HuH-7 (cell line): ENCODE measurements around the gene ACO2.

Source experiments
- DNase-seq: peaks from one replicate; pipeline ENCODE4 v3.0.0; 2011; ENCODE audit warnings: low spot score

The ACO2 gene

DNA sequence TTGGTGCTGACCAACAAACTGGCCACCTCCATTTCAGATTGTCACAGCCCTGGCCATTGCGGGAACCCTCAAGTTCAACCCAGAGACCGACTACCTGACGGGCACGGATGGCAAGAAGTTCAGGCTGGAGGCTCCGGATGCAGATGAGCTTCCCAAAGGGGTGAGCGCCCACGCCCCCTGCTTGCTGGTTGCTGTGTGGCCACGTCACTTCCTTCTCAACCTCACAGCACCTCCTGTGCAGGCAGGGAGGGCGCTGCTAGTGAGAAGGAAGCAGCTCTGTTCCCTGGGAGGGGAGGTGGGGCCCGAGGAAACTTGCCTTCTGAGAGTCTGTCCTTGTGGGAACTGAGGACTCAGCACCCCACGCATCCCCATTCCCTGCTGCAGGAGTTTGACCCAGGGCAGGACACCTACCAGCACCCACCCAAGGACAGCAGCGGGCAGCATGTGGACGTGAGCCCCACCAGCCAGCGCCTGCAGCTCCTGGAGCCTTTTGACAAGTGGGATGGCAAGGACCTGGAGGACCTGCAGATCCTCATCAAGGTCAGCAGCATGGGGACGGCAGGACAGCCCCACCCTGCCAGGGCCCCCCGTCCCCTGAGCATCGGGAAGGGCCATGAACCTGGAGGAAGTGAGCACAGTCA, 56.0 kb downstream of the ACO2 start:
- no peak for DNase-seq

DNA sequence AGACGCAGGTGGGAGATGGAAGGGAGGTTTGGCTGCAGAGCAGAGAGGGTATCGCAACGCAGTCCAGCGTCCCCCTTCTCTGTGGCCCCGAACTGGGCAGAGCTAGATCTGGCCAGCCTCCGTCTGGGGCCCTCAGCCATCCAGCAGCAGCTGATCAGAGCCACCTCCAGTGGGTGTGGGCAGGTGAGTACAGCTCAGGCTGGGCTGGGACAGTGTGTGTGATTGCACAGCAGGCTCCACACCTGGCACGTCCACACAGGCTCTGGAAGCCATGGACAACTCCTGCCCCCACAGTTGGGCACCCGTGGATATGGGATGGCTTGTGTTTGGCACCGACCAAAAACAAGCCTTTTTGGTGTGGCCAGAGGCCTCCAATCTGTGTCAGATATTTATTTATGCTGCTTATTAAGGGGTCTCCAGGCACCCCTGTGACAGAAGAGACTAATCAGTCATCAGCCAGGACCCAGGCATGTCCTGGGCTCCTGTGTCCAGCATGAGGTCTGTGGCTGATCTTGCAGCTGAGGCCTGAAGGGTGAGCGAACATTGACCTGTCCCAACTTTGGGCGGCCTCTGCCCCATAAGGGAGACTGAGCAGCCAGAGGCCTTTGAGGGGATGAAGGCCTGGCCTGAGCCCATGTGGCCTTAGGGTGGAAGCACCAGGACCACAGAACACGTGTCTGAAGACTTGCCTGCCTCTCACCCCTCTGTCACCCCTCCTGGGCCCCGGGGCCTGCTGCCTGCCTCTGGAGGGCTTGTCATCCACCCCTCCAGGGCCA, 56.7 kb downstream of the ACO2 start:
- no peak for DNase-seq

DNA sequence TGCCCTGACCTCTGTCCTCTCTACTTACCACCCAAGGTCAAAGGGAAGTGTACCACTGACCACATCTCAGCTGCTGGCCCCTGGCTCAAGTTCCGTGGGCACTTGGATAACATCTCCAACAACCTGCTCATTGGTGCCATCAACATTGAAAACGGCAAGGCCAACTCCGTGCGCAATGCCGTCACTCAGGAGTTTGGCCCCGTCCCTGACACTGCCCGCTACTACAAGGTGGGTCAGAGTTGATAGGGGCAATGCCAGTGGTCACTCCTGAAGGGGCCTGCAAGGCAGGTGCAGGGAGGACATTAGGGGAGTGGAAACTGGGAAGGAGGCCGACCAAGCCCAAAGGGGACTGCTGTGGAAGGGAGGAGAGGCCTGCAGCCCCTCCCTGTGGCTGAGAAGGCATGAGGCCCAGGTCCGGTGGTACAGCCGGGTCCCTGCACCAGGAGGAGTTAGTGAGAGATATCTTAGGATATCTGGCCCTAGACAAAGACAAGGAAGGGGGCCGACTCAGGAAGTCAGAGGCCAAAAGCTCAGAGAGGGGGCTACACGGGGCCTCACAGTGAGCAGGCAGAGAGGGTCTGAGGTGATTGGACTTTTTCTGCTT, 57.4 kb downstream of the ACO2 start:
- DNase-seq, result no peak

DNA sequence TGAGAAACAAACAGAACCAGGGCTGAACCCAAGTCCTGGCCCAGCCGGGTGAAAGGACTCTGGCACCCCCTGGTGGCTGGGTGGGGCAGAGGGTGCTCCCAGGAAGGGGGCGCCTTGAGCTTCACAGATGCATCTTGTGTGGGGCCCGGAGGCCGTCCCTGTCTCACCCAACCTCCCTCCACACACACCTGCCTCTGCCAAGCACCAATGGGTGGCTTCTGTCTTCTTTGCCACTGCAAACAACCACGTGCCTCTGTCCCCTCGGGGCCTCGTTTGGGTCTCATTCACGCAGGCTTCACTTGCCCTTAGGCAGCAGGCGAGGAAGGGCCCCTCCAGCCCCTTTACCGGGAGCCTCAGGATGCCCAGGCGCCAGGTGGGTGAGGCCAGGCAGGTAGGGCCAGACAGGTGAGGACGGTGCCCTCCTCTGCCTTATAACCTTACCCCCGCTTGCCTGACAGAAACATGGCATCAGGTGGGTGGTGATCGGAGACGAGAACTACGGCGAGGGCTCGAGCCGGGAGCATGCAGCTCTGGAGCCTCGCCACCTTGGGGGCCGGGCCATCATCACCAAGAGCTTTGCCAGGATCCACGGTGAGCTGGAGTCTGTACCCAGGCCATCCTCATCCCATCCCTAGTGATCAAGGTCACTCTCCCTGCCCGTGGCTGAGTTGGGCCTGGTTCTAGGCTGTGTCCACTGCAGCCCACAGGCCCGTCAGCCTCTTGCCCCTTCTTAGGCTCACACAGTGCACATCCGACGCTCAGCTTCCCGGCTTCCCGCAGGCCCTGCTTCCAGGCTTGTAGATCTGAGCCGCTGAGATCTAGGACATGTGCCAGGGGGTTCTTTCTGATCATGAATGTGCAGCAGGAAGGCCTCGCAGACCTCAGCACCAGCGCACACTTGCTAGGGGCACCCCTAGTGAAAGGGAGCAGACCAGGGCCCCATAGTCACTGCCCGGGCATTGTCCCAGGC, 58.2 kb downstream of the ACO2 start:
- DNase-seq, result peak; percentile 78

DNA sequence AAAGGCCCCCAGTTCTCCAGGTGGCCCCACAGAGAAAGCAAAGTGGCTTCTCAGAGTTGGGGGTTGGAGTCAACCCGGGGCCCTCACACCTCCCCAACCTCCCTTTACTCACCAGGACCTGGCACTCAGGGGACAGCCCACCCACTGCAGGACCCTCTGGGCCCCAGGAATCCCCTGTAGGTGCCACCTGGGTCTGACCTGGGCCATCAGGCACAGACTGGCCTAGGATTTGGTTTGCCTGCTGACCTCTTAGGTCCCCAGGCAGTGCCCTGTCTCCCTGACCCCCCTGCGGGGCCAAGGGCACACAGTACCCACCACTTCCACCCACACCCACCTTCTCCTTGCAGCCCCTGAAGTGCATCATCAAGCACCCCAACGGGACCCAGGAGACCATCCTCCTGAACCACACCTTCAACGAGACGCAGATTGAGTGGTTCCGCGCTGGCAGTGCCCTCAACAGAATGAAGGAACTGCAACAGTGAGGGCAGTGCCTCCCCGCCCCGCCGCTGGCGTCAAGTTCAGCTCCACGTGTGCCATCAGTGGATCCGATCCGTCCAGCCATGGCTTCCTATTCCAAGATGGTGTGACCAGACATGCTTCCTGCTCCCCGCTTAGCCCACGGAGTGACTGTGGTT, 59.3 kb downstream of the ACO2 start:
- DNase-seq, result no peak

DNA sequence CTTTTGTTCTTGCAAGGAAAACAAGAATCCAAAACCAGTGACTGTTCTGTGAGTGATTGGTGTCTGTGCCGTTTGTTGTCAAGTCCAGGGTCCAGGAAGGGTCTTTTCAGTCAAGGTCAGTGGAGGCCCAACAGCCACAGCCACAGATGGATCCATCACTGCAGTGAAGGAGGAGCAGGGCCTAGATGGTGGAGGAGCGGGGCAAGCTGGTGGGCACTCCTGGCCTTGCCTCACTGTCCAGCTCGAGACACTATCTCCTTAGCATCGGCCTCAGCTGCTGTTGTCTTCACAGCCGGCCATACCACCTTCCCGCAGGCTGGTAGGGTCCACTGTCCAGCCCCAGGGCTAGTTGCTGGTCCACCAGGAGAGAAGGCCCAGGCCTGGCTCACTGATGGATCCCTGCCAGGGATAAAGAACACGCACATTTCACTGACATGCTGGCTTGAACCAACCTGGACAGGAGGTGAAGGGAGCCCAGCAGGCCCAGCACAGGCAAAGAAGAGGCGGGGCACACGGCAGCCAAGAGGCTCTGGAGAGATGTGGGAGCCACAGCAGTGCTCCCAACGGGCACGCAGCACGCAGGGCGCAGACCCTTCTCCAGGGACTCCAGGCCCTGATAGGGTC, 60.1 kb downstream of the ACO2 start:
- DNase-seq, result no peak

DNA sequence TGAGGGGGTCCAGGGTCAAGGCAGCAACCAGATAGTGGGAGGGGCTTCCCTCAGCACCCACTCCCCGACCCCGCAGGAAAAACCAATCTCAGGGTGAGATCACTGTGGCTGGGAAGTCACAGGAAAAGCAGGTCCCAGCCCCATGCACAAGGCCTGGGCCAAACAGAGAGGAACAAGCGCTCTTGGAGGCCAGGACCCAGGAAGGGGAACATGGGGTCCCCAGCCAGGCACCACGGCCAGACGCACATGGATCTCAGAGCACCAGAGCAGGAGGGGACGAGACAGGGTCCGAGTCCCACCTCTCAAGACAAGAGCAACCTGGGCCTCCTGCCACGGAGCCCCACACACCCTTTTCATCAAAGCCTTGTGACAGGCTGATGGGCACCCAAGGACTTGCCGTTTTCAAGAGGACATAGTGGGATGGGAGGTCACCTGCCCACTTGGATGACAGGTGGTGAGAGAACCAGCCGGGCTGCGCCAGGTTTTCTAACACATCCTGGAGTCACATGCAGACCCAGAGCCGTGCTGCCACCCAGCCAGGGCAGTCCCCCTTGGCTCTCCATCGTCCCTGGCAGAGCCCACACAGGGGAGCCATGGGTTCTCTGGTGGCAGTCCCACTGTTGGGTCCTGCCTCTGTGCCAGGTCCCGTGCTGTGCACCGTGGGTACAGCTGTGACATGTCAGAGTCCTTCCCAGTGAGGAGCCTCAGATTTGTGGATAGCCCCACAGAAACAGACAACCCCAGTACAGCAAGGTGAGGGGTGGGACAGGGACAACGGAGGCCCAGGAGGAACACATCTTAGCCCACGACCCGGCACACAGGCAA, 62.2 kb downstream of the ACO2 start:
- no peak for DNase-seq

DNA sequence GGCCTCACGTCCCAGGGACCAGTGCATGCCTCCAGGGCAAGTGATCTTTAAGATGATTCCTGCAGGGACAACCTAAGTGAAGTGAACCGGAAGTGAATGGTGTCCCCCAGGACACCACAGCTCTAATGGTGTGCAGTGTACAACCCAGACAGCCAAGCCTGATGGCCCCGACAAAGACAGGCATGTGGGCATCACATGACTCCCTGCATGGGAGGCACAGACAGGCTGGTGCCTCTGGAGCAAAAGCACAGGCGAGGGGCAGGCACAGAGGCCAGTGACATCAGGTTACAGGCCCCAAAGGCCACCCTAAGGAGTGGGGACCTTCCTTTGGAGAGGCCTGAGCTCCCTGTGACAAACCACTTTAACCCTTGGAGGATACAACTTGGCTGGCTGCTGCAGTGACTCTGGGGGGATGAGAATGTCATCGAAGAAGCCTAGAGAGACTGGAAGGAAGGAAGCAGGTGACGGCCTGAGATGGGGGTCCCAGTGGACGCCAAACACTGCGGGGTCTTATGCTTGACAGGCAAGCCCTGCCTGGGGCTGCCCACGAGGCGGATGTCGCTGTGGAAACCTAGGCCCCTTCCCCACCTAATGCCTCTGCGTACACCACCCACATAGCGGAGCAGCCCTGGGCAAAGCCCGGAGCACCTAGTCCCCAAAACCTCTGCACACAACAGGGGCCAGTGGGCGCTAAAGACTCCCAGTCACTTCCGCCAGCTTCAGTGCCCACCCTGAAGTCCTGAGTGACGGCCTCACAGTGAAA, 63.0 kb downstream of the ACO2 start:
- no peak for DNase-seq

DNA sequence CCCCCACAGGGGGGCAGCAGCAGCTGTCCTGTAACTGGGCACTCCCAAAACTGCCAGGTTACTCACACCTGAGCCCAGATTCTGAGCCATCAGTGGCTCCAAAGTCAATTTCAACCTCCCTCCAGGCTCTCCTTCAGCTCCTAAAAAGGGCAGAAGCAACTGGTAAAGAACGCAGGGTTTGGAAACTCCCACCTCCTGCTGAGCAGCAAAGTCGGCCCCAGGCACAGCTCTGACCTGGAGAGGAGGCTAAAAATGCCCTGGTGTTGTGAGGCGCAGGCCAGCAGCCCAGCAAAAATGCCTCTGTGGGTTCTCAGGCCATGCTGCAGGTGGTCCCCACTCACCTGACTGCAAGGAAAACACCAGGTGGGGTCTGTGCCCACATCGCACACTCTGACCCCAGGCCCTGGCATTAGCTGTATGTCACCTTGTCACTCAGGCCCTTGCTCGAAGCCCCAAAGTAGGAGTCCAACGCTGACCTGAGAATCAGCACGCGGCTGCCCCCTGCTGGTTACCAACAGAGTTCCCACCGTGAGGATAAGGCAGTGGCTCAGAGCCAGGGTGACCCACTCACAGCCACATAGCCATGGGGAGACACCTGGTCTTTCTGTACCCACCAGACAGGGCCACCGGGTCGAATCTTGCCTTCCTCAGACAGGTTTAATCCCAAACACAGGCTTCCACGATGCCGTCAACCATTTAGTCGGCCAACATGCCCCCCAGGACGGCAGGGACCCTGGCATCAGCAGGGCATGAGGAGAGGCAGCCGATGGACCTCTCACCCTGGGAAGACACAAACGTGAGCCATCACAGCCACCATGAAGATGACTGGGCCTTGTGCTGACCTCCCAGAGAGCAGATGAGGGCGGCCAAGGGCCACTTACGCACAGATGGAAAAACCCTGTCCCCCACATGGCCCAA, 64.2 kb downstream of the ACO2 start:
- DNase-seq, result peak; percentile 84

DNA sequence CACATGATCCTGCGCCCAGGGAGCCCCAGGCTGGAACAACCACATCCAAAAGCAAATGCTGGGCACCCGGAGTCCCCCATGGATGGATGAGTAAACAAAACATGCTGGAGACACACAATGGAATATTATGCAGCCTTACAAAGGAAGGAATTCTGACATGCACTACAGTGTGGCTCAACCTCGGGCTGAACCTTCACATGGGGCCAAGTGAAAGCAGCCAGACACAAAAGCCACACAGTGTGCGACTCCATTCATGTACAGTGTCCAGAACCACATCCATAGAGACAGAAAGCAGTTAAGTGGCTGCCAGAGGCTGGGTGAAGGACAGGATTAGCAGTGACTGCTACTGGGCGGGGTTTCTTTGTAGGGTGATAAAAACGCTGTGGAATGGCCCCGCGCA, 65.3 kb downstream of the ACO2 start:
- no peak for DNase-seq

DNA sequence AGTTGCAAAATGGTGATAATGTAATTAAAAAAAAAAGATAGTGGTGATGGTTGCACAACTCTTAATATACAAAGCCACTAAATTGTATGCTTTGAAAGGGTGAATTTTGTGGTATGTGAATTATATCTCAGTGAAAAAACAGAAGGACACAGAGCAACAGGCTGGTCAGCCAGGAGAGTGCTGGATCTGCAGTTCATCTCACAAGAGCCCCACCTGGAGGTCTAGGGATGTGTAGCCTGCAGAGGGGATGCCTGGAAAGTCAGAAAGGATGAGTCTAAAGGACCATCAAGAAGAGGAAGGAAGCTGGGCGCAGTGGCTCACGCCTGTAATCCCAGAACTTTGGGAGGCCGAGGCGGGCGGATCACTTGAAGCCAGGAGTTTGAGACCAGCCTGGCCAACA, 66.3 kb downstream of the ACO2 start:
- DNase-seq, result peak; percentile 72

DNA sequence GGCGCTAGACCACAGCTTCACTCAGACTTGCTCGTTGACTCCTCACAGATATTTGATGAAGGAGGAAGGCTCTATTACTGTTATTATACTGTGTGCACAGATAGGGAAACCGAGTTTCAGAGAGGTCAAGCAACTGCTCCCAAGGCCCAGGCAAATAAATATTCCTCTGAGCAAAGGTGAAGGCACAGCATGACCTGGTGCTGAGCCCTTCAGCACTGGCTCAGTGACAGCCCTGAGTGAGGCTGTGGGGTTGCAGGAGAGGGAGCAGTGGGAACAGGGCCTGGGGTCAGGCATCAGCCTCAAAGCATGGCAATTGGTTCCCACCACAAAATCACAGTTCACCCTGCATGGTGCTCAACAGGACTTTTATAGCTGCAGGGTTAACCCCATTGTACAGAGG, 68.3 kb downstream of the ACO2 start:
- no peak for DNase-seq

DNA sequence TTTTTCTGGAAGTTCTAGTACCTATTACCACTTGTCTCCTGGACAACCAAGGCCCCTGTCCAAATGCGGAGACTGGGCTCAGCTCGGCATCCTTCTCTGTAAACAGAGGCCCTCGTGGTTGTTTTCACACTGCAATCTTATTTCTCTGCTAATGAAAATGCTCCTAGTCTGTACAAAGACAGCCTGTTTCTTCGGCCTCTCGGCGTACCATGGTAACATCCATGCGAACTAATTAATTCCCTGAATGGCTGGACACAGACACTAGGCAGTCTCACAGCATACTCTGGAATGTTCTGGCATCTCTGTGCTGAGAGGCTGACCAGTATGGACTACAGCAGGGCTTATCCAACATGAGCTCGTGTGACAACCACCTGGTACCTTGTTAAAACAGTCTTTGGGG, 69.7 kb downstream of the ACO2 start:
- no peak for DNase-seq

DNA sequence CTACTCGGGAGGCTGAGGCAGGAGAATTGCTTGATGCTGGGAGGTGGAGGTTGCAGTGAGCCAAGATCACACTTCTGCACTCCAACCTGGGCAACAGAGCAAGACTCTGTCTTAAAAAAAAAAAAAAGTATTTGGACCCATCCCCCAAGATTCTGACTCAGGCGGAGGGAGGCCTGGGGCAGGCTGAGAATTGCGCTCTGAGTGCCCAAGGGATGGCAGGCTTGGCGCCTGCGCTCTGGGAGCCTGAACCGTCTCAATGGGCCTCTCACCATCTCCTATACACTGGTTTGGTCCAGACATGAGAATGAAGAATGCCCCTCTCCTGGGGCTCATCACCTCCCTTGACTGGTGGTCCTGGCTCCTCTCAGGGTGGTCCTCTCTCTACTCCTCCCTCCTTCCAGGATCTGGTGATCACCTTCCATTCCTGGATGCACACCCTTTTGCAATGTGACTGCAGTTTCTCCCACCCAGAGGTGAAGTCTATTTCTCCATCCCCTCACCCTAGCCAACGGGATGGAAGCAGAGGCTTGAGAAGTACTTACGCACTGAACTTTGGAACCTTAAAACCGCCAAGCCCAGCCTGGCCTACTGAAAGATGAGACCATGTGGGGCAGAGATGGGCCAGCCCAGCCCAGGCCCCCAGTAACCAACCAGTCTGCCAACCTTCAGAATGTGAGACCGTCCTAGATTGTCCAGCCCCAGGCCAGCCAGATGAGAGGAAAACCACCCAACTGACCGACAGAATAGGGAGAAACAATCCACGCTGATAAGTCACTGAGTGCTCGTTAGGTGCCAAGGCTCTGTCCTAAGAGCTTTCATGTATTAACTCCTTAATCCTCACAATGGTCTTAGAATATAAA, 70.5 kb downstream of the ACO2 start:
- DNase-seq, result no peak

DNA sequence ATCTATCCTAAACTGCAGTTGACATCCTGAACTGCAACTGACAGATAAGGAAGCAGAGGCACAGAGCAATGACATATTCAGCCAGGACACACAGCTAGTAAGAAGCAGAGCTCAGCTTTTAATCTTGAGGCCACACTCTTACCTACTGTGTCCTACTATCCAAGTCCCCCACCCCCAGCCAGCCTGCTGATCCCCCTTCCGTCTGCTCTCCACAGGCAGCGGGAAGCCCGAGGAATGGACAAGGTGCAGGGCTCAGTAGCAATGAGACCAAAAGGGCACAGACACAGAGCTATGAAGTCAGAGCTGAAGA, 71.0 kb downstream of the ACO2 start:
- no peak for DNase-seq

DNA sequence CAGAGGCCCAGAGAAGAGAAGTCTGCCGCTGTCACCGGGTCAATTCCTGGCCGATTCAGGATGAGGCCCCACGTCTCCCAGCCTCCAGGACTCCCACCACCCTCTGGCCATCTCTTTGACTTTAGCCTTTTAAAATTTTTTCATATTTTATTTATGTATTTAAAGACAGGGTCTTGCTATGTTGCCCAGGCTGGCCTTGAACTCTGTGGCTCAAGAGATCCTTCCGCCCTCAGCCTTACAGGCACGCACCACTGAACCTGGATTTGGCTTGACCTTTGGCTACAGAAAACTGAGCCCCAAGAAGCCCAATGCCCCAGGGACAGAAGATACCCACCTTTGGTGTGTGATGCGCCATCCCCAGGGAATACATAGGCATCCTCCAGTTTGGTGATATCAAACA, 71.4 kb downstream of the ACO2 start:
- no peak for DNase-seq

DNA sequence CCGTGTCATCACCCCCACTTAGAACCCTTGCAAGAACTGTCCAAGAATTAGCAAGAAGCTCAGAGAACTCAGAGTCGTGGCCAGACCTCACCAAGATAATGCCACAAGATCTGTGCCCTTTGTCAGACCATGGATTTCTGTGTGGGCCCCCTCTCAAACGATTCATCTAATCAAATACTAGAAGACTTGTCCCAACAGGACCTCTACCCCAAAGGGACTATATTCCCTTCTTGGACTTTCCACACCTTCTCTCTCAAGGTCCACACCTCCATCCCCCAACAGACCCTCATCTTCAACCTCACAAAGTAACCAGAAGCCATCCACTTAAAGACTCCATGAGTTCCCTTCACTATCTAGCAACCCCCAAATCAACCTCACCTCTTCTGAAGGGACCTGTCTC, 72.6 kb downstream of the ACO2 start:
- no peak for DNase-seq

DNA sequence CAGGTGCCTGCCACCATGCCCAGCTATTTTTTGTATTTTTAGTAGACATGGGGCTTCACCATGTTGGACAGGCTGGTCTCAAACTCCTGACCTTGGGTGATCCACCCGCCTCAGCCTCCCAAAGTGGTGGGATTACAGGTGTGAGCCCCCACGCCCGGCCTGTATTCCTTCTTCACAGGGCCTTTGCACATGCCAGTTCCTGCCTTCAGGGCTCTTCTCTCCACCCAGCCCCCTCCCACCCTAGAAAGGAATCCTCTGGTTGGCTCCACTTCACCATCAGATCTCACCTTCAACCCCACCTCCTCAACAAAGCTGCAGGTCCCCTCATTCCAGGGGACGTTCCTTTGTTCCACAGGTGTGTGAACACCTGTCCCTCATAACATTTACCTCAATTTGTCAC, 73.3 kb downstream of the ACO2 start:
- no peak for DNase-seq
